ENCODE data around the gene PPIL1.
A peak's percentile ranks its signal among the peaks of the same experiment; 100 is the strongest.

PPIL1 gene

GRCh38 chr6:36853325-36853724, 21.3 kb downstream of the PPIL1 start:
- TF ChIP-seq CTCF (IDR thresholded peaks at IDR 0.05; ENCODE audit: borderline replicate concordance, insufficient read depth, low read depth, low read length): no peak
- no peak overlapping the region for H3K4me3 ChIP-seq (ENCODE audit: low read depth, low read length)

DNA sequence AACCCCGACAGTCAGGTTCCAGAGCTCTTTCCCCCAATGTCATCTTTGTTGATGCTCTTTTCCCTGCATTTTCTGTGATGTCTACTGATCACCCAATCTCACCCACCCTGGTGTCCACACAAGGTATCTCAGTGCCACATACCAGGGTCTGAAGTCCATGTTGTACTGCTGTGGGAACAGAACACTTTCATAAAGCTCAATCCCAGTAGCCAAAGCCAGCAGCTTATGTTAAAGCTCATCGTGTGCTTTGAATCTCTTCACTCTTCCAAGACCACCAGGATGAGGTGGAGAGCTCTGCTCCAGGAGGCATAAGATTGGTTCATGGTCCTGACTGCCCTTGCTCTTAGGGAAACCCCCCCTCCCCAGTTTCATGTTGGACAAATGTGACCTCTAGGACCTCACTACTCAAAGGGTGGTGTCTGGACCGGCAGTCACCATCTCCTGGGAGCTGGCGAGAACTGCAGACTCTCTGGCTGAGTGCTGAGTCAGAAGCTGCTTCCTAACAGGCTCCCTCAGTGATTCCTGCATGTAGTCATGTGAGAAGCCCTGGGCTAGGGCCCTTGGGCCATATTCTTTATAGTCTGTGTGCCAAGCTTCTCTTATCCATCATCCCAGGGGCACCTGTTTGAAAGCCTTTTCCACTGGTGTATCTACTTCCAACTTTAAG, 22.0 kb downstream of the PPIL1 start:
- no peak overlapping the region for H3K4me3 ChIP-seq (ENCODE audit: low read depth, low read length)
- no peak for TF ChIP-seq CTCF (IDR thresholded peaks at IDR 0.05; ENCODE audit: borderline replicate concordance, insufficient read depth, low read depth, low read length)

DNA sequence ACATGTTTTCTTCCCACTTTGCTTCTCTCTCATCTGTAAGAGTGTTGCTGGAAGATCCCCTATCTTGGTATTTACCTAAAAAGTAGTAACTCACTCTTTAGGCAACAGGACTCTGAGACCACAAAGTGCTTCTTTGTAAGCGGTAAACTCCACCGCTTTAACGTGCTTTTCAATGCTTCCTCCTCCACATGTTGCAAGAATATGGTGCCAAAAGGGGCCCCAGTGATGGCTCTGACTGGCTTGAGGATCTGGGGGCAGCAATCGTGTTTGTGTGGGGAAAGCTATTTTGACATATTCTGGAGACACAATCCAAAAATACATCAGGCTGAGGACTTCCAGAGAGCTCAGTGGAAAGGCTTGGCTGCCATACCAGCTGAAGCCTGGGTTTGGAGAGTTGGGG, 23.0 kb downstream of the PPIL1 start:
- no peak for TF ChIP-seq CTCF (IDR thresholded peaks at IDR 0.05; ENCODE audit: borderline replicate concordance, insufficient read depth, low read depth, low read length)

GRCh38 chr6:36851149-36851614, 23.4 kb downstream of the PPIL1 start:
- H3K4me3 ChIP-seq (ENCODE audit: low read depth, low read length): no peak overlapping the region
- peak; percentile 60 for TF ChIP-seq CTCF (IDR thresholded peaks at IDR 0.05; ENCODE audit: borderline replicate concordance, insufficient read depth, low read depth, low read length)

More for the DNA sequence above, 23.0 kb downstream of the PPIL1 start:
- H3K4me3 ChIP-seq (ENCODE audit: low read depth, low read length): no peak overlapping the region

DNA sequence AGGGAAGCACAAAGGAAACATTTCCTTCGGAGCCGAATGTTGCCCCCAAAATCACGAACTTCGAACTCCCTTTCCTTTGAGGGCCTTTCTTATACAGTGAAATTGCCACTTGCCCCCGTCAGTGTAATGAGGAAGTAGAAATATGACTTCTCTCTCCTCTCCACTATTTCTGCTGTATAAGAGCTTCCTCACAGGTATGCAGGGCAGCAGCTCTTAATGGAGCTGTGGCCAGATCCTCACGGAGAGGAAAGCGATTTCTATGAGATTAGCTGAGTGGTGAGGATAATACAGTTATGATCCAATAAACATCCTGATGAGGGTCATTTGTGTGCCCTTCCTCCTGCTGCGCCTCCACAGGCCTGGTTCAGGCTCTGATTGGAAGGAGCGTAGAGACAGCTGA, 24.6 kb downstream of the PPIL1 start:
- no peak overlapping the region for H3K4me3 ChIP-seq (ENCODE audit: low read depth, low read length)
- no peak for TF ChIP-seq CTCF (IDR thresholded peaks at IDR 0.05; ENCODE audit: borderline replicate concordance, insufficient read depth, low read depth, low read length)

DNA sequence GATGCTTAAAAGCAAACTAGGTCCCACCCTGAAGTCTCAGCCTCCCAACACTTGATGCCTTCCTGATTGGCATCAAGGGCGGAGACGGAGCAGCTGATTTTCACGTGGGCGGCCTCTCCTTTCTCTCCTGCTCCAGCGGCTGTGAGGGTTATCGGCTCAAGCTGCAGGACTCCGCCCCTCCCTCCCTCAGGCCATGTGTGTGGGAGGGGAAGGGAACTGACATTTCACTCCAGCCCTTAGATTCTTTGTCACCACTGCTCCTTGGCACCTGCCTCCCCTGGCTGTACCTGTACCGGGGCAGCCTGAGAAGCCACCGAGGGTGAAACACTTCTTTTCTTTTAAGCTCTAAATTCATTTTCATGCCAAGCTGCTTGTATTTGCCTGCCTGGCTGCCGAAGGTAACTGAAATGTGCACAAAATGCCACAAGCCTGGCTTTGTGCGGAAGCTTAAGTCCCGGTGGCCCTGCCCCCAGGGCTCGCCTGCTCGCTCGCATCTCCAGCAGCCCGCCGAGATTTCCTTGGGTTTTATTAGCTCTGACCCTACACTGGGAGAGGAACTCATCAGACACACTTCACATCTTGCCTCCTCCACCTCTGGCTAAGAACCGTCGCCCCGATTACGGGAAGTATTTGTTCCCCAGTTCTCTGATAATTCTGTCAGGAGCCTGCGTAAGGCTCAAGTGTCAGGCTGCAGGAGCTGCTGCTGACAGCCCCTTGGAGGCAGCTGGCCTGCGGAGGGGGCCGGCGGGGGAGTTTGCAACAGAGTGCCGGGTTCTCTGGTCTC, 25.8 kb downstream of the PPIL1 start:
- H3K4me3 ChIP-seq (ENCODE audit: low read depth, low read length): no peak overlapping the region

More for the DNA sequence above, 25.8 kb downstream of the PPIL1 start:
- TF ChIP-seq CTCF (IDR thresholded peaks at IDR 0.05; ENCODE audit: borderline replicate concordance, insufficient read depth, low read depth, low read length): no peak

Data from GM12875 (cell line).